AG09319 (cell line): Measurements from ENCODE around the gene NEK11.

Experiments used
- DNase-seq: peaks from one replicate; pipeline ENCODE4 v3.0.0-alpha.2; 2010; ENCODE audit warnings: low read depth; ENCODE audit errors: extremely low read depth
- TF ChIP-seq, protein P1 (sequence below): IDR thresholded peaks from 2 replicates; pipeline ENCODE4 v1.5.1; 2011; ENCODE audit warnings: low read depth, mild to moderate bottlenecking, inconsistent platforms, low read length, moderate library complexity

The NEK11 gene

DNA sequence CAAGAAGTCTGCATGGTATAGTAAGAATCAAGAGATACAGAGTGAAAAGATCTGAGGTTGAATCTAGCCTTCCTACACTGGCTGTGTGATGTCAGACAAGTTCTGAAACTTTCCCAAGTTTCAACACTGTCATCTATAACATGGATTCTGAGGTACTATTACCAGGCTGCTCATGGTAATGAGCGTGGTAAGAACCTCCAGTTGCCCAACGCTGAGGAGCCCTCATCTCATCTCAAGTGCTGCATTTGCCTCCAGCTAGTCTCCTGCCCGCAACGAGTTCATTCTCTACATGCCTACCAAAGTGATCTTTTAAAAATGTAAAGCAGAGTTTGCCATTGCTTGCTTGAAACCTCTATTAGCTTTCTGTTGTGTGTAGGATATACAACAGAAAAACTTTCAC is 168.1 kb downstream of the NEK11 start:
- no peak for DNase-seq
- TF ChIP-seq, protein P1, sequence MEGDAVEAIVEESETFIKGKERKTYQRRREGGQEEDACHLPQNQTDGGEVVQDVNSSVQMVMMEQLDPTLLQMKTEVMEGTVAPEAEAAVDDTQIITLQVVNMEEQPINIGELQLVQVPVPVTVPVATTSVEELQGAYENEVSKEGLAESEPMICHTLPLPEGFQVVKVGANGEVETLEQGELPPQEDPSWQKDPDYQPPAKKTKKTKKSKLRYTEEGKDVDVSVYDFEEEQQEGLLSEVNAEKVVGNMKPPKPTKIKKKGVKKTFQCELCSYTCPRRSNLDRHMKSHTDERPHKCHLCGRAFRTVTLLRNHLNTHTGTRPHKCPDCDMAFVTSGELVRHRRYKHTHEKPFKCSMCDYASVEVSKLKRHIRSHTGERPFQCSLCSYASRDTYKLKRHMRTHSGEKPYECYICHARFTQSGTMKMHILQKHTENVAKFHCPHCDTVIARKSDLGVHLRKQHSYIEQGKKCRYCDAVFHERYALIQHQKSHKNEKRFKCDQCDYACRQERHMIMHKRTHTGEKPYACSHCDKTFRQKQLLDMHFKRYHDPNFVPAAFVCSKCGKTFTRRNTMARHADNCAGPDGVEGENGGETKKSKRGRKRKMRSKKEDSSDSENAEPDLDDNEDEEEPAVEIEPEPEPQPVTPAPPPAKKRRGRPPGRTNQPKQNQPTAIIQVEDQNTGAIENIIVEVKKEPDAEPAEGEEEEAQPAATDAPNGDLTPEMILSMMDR, result no peak

DNA sequence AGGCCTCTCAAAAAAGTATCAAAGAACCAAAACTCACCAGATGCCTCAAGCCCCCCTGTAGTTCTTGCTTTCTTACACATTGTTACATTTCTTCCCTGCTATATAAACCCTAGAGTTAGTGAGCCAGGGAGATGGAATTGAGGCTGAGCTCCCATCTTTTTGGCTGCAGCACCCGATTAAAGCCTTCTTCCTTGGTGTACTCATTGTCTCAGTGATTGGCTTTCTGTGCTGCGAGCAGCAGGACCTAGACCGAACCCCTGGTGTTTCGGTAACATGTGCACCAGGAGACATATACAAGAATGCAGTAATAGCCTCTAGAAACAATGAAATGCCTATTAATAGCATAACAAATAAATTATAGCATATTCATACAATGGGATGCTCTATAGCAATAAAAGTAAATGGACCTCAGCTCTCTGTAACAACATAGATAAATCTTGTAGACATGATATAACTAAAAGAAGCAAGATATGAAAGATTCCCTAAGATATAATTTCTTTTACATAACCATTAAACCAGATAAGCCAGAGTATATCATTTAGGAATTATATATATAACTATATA is 174.0 kb downstream of the NEK11 start:
- no peak for DNase-seq
- TF ChIP-seq, protein P1, result no peak

DNA sequence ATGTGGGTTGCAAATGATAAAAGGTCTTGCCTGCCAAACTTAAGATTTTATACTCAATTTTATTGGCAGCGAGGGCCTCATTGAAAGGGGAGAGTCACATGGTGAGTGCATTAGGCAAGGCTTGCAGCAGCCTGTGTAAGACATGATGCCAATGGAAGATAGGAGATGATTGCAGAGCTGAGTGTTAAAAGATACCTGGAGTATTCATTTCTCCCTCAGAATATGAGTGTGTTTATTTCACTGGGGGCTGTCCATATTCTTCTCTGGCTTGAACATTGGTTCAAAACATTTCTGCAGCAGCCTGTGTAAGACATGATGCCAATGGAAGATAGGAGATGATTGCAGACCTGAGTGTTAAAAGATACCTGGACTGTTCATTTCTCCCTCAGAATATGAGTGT is 189.7 kb downstream of the NEK11 start:
- TF ChIP-seq, protein P1, result no peak
- no peak for DNase-seq

DNA sequence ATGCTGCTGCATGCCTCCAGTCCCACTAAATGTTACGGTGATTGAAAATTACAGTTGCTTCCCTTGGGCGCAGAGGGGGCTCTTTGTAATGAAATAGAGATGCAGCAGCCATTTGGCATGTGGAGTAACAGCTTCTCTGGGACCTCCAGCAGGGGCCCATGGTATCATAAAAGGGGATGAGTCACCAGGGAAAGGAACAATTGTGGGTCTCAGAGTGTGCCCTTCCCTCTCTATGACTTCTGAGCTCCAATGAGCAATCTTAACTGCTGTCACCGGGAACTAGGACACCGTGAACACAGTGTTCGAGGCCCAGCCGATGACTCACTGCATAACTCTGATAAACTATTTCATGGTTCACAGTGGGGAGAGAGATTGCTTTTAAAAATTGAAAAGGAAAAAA is 190.1 kb downstream of the NEK11 start:
- TF ChIP-seq, protein P1, result no peak
- no peak for DNase-seq

DNA sequence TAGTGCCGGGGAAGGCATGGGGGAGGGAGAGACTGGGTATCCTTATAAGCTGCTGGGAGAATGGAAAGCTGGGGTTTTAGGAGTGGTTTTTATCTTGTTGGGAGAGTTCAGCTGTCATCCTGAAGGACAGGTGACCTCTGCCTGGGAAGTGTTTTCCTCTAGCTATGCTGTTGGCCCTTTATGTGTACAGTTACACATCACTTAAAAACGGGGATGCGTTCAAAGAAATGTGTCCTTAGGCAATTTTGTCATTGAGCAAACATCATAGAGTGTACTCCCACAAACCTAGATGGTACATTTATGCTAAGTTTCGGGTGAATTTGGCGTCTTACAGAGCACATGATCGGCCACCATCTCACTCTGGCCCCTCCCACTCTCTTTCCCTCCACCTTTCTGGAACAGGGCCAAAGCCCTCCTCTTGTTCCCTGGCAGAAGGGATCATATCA is 190.6 kb downstream of the NEK11 start:
- DNase-seq, result no peak
- TF ChIP-seq, protein P1, result no peak

DNA sequence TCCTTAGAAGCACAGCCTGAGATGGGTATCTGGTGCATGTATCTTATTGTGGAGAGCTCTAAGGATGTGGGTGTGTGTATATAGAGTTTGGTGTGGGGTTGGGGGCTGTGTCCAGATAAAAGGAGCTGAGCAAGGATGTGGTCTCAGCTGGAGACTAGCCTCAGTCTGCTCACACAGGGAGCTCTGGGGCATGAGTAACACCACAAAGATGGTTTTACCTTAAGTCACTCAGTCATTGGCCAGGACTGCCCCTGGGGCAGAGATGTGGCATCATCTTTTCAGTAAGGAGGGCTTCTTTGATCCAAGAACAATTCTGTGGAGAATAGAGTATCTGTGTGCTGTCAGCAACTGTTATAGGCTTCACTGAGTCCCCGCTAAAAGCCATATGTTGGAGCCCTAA is 191.5 kb downstream of the NEK11 start:
- DNase-seq, result no peak
- TF ChIP-seq, protein P1, result no peak

DNA sequence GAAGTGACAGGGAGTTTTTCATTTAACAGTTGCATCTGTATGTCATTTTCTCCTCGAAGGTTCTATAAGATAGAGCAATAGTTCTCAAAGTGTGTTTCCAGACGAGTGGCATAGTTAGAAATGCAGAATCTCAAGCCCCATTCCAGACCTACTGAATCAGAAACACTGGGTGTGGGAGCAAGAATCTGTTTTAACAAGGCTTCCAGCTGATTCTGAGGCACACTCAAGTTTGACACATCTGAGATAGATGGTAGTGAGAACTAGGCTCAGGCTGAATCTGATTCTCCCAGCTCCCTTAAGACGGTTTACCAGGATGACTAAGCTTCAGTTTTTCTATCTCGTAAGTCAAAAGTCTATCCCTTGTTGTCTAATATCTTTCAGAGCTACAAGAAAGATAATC is 195.1 kb downstream of the NEK11 start:
- DNase-seq, result no peak
- TF ChIP-seq, protein P1, result no peak
